Measurements from ENCODE around the gene JARID2. TPM values are rescaled to one million over a fixed set of nuclear protein-coding genes. Genes with fewer than 3 reads are reported as not detected.

The JARID2 gene
- total and polyA plus RNA-seq, 4 donors = 1.4 to 12.3 (median 3.4) TPM

GRCh38 chr6:15358579-15359327 lies 112.9 kb downstream of the JARID2 start:
- DNase-seq (ENCODE audit: low spot score) = no peak
- H3K36me3 ChIP-seq (ENCODE audit: control insufficient read depth in 4 of 4, insufficient read depth in 3 of 4, low read depth in 1 of 4, low read length in 3 of 4) = no peaks in the 10 kb centered on the region
- no peak overlapping the region for H3K27ac ChIP-seq (ENCODE audit: low read depth in 1 of 2, low read length in 2 of 2)

GRCh38 chr6:15359335-15359862 lies 113.5 kb downstream of the JARID2 start:
- H3K4me3 ChIP-seq (ENCODE audit: low read depth in 1 of 3, low read length in 3 of 3) = no peak overlapping the region
- H3K4me1 ChIP-seq (ENCODE audit: control insufficient read depth in 4 of 4, insufficient read depth in 4 of 4, low read length in 3 of 4) = peaks cover 3 to 17% (median 13%) of the 10 kb centered on the region in 4 donors
- no peak overlapping the region for H3K9ac ChIP-seq (ENCODE audit: low read depth in 1 of 2, low read length in 2 of 2)
- WGBS = 94% methylated on average over 11 of the region's 11 CpGs
- no peaks in the 10 kb centered on the region for H3K9me3 ChIP-seq (ENCODE audit: control insufficient read depth in 4 of 4, low read length in 3 of 4)
- H3K27me3 ChIP-seq (ENCODE audit: control insufficient read depth in 4 of 4, insufficient read depth in 4 of 4, low read length in 3 of 4) = no peaks in the 10 kb centered on the region
- H3K36me3 ChIP-seq (ENCODE audit: control insufficient read depth in 4 of 4, insufficient read depth in 3 of 4, low read depth in 1 of 4, low read length in 3 of 4) = no peaks in the 10 kb centered on the region
- TF ChIP-seq ZBTB33 (IDR thresholded peaks at IDR 0.05) (no peak), YY1 (IDR thresholded peaks at IDR 0.05) (no peak)
- DNase-seq (ENCODE audit: low spot score) = no peak
- no peak overlapping the region for H3K27ac ChIP-seq (ENCODE audit: low read depth in 1 of 2, low read length in 2 of 2)

More at GRCh38 chr6:15358579-15359327, 112.9 kb downstream of the JARID2 start:
- H3K9ac ChIP-seq (ENCODE audit: low read depth in 1 of 2, low read length in 2 of 2) = no peak overlapping the region
- no peak for TF ChIP-seq ZBTB33 (IDR thresholded peaks at IDR 0.05)
- TF ChIP-seq NR2F2 (IDR thresholded peaks at IDR 0.05) = no peak
- TF ChIP-seq FOXA1 (IDR thresholded peaks at IDR 0.05) = no peak
- TF ChIP-seq RXRA (IDR thresholded peaks at IDR 0.05) = no peak
- no peak for TF ChIP-seq YY1 (IDR thresholded peaks at IDR 0.05)
- TF ChIP-seq JUND (IDR thresholded peaks at IDR 0.05) = no peak
- TF ChIP-seq TAF1 (conservative IDR thresholded peaks at IDR 0.05) = no peak
- no peak for TF ChIP-seq GABPA (IDR thresholded peaks at IDR 0.05 in 1 of 2, conservative IDR thresholded peaks at IDR 0.05 in 1 of 2)
- no peak for TF ChIP-seq SP1 (IDR thresholded peaks at IDR 0.05)
- no peak overlapping the region for H3K4me3 ChIP-seq (ENCODE audit: low read depth in 1 of 3, low read length in 3 of 3)
- H3K9me3 ChIP-seq (ENCODE audit: control insufficient read depth in 4 of 4, low read length in 3 of 4) = no peaks in the 10 kb centered on the region
- H3K4me1 ChIP-seq (ENCODE audit: control insufficient read depth in 4 of 4, insufficient read depth in 4 of 4, low read length in 3 of 4) = peaks cover 3 to 17% (median 11%) of the 10 kb centered on the region in 4 donors
- H3K27me3 ChIP-seq (ENCODE audit: control insufficient read depth in 4 of 4, insufficient read depth in 4 of 4, low read length in 3 of 4) = no peaks in the 10 kb centered on the region
- whole genome bisulfite sequencing = 90% methylated on average over 9 of the region's 9 CpGs

GRCh38 chr6:15360300-15360699 lies 114.4 kb downstream of the JARID2 start:
- TF ChIP-seq ZBTB33 (IDR thresholded peaks at IDR 0.05) (no peak), FOXA2 (IDR thresholded peaks at IDR 0.05) (no peak), EGR1 (IDR thresholded peaks at IDR 0.05; ENCODE audit: low read depth in 2 of 2) (no peak), HNF4A (conservative IDR thresholded peaks at IDR 0.05) (no peak), RAD21 (IDR thresholded peaks at IDR 0.05) (no peak), GABPA (IDR thresholded peaks at IDR 0.05 in 1 of 2, conservative IDR thresholded peaks at IDR 0.05 in 1 of 2) (no peak), ATF3 (IDR thresholded peaks at IDR 0.05) (no peak)
- Histone ChIP-seq H3K27ac (ENCODE audit: low read depth in 1 of 2, low read length in 2 of 2) (no peak overlapping the region), H3K9ac (ENCODE audit: low read depth in 1 of 2, low read length in 2 of 2) (no peak overlapping the region), H3K4me1 (ENCODE audit: control insufficient read depth in 4 of 4, insufficient read depth in 4 of 4, low read length in 3 of 4) (peaks cover 3 to 19% (median 15%) of the 10 kb centered on the region in 4 donors), H3K36me3 (ENCODE audit: control insufficient read depth in 4 of 4, insufficient read depth in 3 of 4, low read depth in 1 of 4, low read length in 3 of 4) (no peaks in the 10 kb centered on the region), H3K4me3 (ENCODE audit: low read depth in 1 of 3, low read length in 3 of 3) (no peak overlapping the region), H3K9me3 (ENCODE audit: control insufficient read depth in 4 of 4, low read length in 3 of 4) (no peaks in the 10 kb centered on the region), H3K27me3 (ENCODE audit: control insufficient read depth in 4 of 4, insufficient read depth in 4 of 4, low read length in 3 of 4) (no peaks in the 10 kb centered on the region)
- DNase-seq (ENCODE audit: low spot score) = no peak
- WGBS = 98% methylated on average over 9 of the region's 9 CpGs

All from liver (tissue), 9 donors.